ENCODE results near the gene KLF14.

Gene KLF14

DNA sequence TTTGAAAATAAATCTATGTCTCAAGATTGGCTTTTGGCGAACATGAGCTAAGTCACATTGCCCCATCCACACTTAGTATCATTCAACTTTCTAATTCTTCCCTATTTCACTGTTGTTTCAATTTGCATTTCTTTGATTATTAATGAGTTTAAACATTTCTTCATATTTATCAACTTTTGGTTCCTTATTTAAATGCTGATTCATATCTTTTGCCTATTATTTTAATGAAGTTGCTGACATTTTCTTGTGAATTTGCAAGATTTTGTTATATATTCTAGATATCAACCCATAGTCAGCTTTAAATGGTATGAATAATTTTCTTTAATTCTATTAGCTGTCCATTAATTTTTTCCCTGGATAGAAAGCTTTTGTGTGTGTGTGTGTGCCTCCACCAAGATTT, 33.2 kb downstream of the KLF14 start (continued):
- TF ChIP-seq REPIN1 (tag by site-specific recombination; IDR thresholded peaks at IDR 0.05; ENCODE audit: low read depth): no peak

DNA sequence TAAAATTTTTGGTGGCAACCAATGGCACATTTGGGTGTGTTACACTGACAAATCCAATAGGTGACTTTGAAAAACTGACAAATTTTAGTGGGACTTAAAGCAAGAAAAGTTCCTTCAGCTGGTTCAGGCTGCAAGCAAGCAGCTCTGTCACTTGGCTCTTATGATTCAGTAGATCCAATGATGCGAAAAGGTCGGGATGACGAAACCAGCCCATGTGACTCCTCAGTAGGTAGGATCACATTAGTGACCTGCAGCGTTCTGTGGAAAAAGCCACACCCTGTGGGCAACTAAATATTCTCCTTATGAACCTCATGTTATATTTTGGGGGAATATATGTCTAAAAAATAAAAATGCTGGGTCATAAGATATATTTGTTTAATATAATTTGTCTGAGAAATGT, 34.3 kb downstream of the KLF14 start:
- Histone ChIP-seq H3K4me3 (ENCODE audit: low read depth, low read length) (no peak overlapping the region), H3K4me1 (ENCODE audit: control insufficient read depth, insufficient read depth, low read length) (no peaks in the 10 kb centered on the region), H3K27ac (ENCODE audit: extremely low read depth, low read depth, low read length) (no peak overlapping the region), H3K9me3 (ENCODE audit: control insufficient read depth, insufficient read depth, low read depth, low read length) (no peaks in the 10 kb centered on the region), H3K36me3 (ENCODE audit: control insufficient read depth in 2 of 2, insufficient read depth in 1 of 2, low read length in 2 of 2) (no peaks in the 10 kb centered on the region)
- ChIA-PET POLR2A (no interaction called here), CTCF (interaction anchor here (0.7 kb wide), 1 partner anchor 422 kb away, joined by 3 read pairs; no protein-coding TSS in a partner anchor)
- TF ChIP-seq ZNF670 (tag by site-specific recombination; IDR thresholded peaks at IDR 0.05; ENCODE audit: low read depth) (no peak), ZNF211 (tag by site-specific recombination; IDR thresholded peaks at IDR 0.05; ENCODE audit: low read depth) (no peak), ZNF785 (tag by site-specific recombination; IDR thresholded peaks at IDR 0.05) (no peak), ZNF133 (tag by site-specific recombination; IDR thresholded peaks at IDR 0.05) (no peak), PRDM1 (tag by site-specific recombination; IDR thresholded peaks at IDR 0.05) (no peak)
- TF ChIP-seq, protein P1, sequence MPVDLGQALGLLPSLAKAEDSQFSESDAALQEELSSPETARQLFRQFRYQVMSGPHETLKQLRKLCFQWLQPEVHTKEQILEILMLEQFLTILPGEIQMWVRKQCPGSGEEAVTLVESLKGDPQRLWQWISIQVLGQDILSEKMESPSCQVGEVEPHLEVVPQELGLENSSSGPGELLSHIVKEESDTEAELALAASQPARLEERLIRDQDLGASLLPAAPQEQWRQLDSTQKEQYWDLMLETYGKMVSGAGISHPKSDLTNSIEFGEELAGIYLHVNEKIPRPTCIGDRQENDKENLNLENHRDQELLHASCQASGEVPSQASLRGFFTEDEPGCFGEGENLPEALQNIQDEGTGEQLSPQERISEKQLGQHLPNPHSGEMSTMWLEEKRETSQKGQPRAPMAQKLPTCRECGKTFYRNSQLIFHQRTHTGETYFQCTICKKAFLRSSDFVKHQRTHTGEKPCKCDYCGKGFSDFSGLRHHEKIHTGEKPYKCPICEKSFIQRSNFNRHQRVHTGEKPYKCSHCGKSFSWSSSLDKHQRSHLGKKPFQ (tag by site-specific recombination; IDR thresholded peaks at IDR 0.05): no peak

DNA sequence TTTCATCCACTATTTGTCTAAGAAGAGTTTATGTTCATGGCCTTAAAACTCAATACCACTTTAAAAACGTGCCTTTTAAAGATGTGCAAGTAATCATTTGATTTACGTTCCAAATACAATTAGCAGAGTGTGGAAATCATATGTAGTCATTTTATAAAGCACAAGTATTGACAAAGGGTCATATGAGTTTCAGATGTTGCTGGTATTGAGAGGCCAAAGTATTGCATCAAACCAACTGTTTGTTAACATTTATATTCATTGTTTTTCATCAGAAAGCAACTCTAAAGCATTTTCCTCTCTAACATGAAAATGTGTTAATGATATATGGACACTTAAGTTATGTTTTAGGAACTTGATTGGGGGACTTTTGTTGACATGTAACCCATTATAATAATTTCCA, 36.2 kb downstream of the KLF14 start:
- Histone ChIP-seq H3K9me3 (ENCODE audit: control insufficient read depth, insufficient read depth, low read depth, low read length) (no peaks in the 10 kb centered on the region), H3K4me3 (ENCODE audit: low read depth, low read length) (no peak overlapping the region), H3K36me3 (ENCODE audit: control insufficient read depth in 2 of 2, insufficient read depth in 1 of 2, low read length in 2 of 2) (no peaks in the 10 kb centered on the region), H3K4me1 (ENCODE audit: control insufficient read depth, insufficient read depth, low read length) (no peaks in the 10 kb centered on the region), H3K27ac (ENCODE audit: extremely low read depth, low read depth, low read length) (no peak overlapping the region)
- CTCF ChIA-PET: no interaction called here
- TF ChIP-seq ZNF133 (tag by site-specific recombination; IDR thresholded peaks at IDR 0.05) (no peak), ZNF23 (tag by site-specific recombination; IDR thresholded peaks at IDR 0.05; ENCODE audit: borderline replicate concordance) (no peak), ZBTB21 (tag by site-specific recombination; IDR thresholded peaks at IDR 0.05) (no peak), ZNF785 (tag by site-specific recombination; IDR thresholded peaks at IDR 0.05) (no peak), ZNF596 (tag by site-specific recombination; IDR thresholded peaks at IDR 0.05) (no peak), BCL11A (tag by site-specific recombination; IDR thresholded peaks at IDR 0.05; ENCODE audit: low read depth) (no peak), ZNF16 (tag by site-specific recombination; IDR thresholded peaks at IDR 0.05; ENCODE audit: low read depth) (no peak), EGR2 (tag by site-specific recombination; IDR thresholded peaks at IDR 0.05; ENCODE audit: low read depth) (no peak), ZNF132 (tag by site-specific recombination; IDR thresholded peaks at IDR 0.05; ENCODE audit: borderline replicate concordance) (no peak)
- POLR2A ChIA-PET: no interaction called here

DNA sequence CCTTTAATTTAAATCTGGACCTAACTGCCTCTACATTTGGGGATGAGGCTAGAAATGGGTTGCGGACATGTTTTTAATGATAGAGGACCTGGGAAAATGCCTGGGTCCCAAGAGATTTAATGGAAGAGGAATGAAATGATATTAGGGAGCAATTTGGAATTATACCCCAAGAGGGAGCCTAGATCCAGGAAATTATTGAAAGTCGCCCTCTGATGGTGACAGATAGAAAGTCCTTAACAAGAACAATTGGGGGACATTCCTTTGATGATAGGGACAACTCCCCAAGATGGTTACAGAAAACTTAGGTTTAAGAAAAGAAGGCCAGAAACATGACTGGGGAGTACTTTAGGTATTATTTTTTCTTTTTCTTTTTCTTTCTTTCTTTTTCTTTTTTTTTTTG, 38.2 kb downstream of the KLF14 start:
- Histone ChIP-seq H3K27ac (ENCODE audit: extremely low read depth, low read depth, low read length) (no peak overlapping the region), H3K4me1 (ENCODE audit: control insufficient read depth, insufficient read depth, low read length) (no peaks in the 10 kb centered on the region), H3K9me3 (ENCODE audit: control insufficient read depth, insufficient read depth, low read depth, low read length) (no peaks in the 10 kb centered on the region), H3K36me3 (ENCODE audit: control insufficient read depth in 2 of 2, insufficient read depth in 1 of 2, low read length in 2 of 2) (no peaks in the 10 kb centered on the region), H3K4me3 (ENCODE audit: low read depth, low read length) (no peak overlapping the region)
- TF ChIP-seq, protein P2, sequence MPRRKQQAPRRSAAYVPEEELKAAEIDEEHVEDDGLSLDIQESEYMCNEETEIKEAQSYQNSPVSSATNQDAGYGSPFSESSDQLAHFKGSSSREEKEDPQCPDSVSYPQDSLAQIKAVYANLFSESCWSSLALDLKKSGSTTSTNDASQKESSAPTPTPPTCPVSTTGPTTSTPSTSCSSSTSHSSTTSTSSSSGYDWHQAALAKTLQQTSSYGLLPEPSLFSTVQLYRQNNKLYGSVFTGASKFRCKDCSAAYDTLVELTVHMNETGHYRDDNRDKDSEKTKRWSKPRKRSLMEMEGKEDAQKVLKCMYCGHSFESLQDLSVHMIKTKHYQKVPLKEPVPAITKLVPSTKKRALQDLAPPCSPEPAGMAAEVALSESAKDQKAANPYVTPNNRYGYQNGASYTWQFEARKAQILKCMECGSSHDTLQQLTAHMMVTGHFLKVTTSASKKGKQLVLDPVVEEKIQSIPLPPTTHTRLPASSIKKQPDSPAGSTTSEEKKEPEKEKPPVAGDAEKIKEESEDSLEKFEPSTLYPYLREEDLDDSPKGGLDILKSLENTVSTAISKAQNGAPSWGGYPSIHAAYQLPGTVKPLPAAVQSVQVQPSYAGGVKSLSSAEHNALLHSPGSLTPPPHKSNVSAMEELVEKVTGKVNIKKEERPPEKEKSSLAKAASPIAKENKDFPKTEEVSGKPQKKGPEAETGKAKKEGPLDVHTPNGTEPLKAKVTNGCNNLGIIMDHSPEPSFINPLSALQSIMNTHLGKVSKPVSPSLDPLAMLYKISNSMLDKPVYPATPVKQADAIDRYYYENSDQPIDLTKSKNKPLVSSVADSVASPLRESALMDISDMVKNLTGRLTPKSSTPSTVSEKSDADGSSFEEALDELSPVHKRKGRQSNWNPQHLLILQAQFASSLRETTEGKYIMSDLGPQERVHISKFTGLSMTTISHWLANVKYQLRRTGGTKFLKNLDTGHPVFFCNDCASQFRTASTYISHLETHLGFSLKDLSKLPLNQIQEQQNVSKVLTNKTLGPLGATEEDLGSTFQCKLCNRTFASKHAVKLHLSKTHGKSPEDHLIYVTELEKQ (tag by site-specific recombination; IDR thresholded peaks at IDR 0.05; ENCODE audit: borderline replicate concordance): no peak
- no peak for TF ChIP-seq ZNF23 (tag by site-specific recombination; IDR thresholded peaks at IDR 0.05; ENCODE audit: borderline replicate concordance)
- no peak for TF ChIP-seq ZNF626 (tag by site-specific recombination; IDR thresholded peaks at IDR 0.05)
- TF ChIP-seq ZNF560 (tag by site-specific recombination; IDR thresholded peaks at IDR 0.05; ENCODE audit: borderline replicate concordance): no peak
- TF ChIP-seq ZIC2 (tag by site-specific recombination; IDR thresholded peaks at IDR 0.05): no peak
- TF ChIP-seq ZNF776 (tag by site-specific recombination; IDR thresholded peaks at IDR 0.05; ENCODE audit: borderline replicate concordance): no peak
- no peak for TF ChIP-seq ZNF48 (tag by site-specific recombination; IDR thresholded peaks at IDR 0.05)
- no peak for TF ChIP-seq ZNF585B (tag by site-specific recombination; IDR thresholded peaks at IDR 0.05)
- TF ChIP-seq, protein P3, sequence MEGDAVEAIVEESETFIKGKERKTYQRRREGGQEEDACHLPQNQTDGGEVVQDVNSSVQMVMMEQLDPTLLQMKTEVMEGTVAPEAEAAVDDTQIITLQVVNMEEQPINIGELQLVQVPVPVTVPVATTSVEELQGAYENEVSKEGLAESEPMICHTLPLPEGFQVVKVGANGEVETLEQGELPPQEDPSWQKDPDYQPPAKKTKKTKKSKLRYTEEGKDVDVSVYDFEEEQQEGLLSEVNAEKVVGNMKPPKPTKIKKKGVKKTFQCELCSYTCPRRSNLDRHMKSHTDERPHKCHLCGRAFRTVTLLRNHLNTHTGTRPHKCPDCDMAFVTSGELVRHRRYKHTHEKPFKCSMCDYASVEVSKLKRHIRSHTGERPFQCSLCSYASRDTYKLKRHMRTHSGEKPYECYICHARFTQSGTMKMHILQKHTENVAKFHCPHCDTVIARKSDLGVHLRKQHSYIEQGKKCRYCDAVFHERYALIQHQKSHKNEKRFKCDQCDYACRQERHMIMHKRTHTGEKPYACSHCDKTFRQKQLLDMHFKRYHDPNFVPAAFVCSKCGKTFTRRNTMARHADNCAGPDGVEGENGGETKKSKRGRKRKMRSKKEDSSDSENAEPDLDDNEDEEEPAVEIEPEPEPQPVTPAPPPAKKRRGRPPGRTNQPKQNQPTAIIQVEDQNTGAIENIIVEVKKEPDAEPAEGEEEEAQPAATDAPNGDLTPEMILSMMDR (tag by site-specific recombination; IDR thresholded peaks at IDR 0.05): peak; percentile 41; the same call in 1 of the 2 replicates
- peak; percentile 33 for TF ChIP-seq ZNF654 (tag by site-specific recombination; IDR thresholded peaks at IDR 0.05; ENCODE audit: low read depth)
- no peak for TF ChIP-seq GLIS2 (tag by site-specific recombination; IDR thresholded peaks at IDR 0.05)
- CTCF ChIA-PET: interaction anchor here (0.7 to 0.8 kb wide), 2 partner anchors 27 to 573 kb away, joined by 3 read pairs; no protein-coding TSS in a partner anchor
- POLR2A ChIA-PET: no interaction called here
